OCI-LY7 (cell line): ENCODE data around the gene DOCK4. TPM values are rescaled to one million over a fixed set of nuclear protein-coding genes. Genes with fewer than 3 reads are reported as not detected.

ENCODE experiments used
- BruUV-seq: library from RNA; stranded (reverse); fragments of 400-500 nt; replicated peaks from 2 replicates; lab custom pipeline; 2021; lab: Mats Ljungman, UMichigan
- CTCF ChIA-PET: fragments of 300-600 bp; sonication (Branson Sonifier 250); formaldehyde crosslinking; loops from one replicate; lab custom pipeline; 2022; ENCODE audit warnings: antibody characterized with exemption; ENCODE audit not compliant: unreplicated experiment; lab: Charles Lee
- POLR2A ChIA-PET: fragments of 300-600 bp; sonication (Branson Sonifier 250); formaldehyde crosslinking; loops from one replicate; lab custom pipeline; 2022; ENCODE audit warnings: antibody characterized with exemption; lab: Charles Lee
- DNase-seq: peaks from one replicate; pipeline ENCODE4 v3.0.0-alpha.2; 2015; ENCODE audit warnings: low spot score
- H2AFZ ChIP-seq: fragments of 200-600 bp; sonication (generic), shearing (Covaris generic); 2 replicates; pipeline ENCODE4 v1.6.1; 2014; ENCODE audit warnings: mild to moderate bottlenecking, antibody characterized with exemption, low read length, moderate library complexity
- H3K27ac ChIP-seq: fragments of 200-600 bp; sonication (generic); 2 replicates; pipeline ENCODE4 v1.5.1; 2014; ENCODE audit warnings: mixed run types, low read depth, mild to moderate bottlenecking, moderate library complexity, low read length, inconsistent platforms; ENCODE audit not compliant: poor library complexity, severe bottlenecking
- H3K36me3 ChIP-seq: fragments of 200-600 bp; sonication (generic); 2 replicates; pipeline ENCODE4 v1.6.1; 2014; ENCODE audit warnings: mild to moderate bottlenecking, antibody characterized with exemption, low read length, moderate library complexity, mixed read lengths; ENCODE audit not compliant: insufficient read depth
- H3K4me1 ChIP-seq: fragments of 200-600 bp; sonication (generic); 2 replicates; pipeline ENCODE4 v1.5.1; 2014; ENCODE audit warnings: mild to moderate bottlenecking, low read length; ENCODE audit not compliant: insufficient read depth, poor library complexity, severe bottlenecking
- H3K4me2 ChIP-seq: fragments of 200-600 bp; sonication (generic); 2 replicates; pipeline ENCODE4 v1.6.1; 2014; ENCODE audit warnings: mild to moderate bottlenecking, low read length
- H3K4me3 ChIP-seq: fragments of 200-600 bp; sonication (generic); 2 replicates; pipeline ENCODE4 v1.5.1; 2014; ENCODE audit warnings: mild to moderate bottlenecking, low read depth, low read length; ENCODE audit not compliant: poor library complexity, severe bottlenecking
- H3K79me2 ChIP-seq: fragments of 200-600 bp; sonication (generic); 2 replicates; pipeline ENCODE4 v1.6.1; 2016; ENCODE audit warnings: low read depth, mild to moderate bottlenecking, low read length, moderate library complexity, mixed read lengths; ENCODE audit not compliant: insufficient read depth
- H3K9me2 ChIP-seq: fragments of 200-600 bp; sonication (generic); 2 replicates; pipeline ENCODE4 v1.6.1; 2016; ENCODE audit warnings: mild to moderate bottlenecking, low read length, mixed read lengths; ENCODE audit not compliant: insufficient read depth
- H3K9me3 ChIP-seq: fragments of 200-600 bp; sonication (generic); 2 replicates; pipeline ENCODE4 v1.6.1; 2014; ENCODE audit warnings: mild to moderate bottlenecking, mixed run types, low read length, mixed read lengths
- H4K20me1 ChIP-seq: fragments of 200-600 bp; sonication (generic); 2 replicates; pipeline ENCODE4 v1.6.1; 2014; ENCODE audit warnings: mild to moderate bottlenecking, antibody characterized with exemption, low read length, moderate library complexity, mixed read lengths; ENCODE audit not compliant: insufficient read depth
- CTCF ChIP-seq: fragments of 200-600 bp; sonication (generic); conservative IDR thresholded peaks from 2 replicates; pipeline ENCODE4 v1.5.1; 2014; ENCODE audit warnings: mild to moderate bottlenecking, antibody characterized with exemption, low read length, moderate library complexity, mixed read lengths
- EZH2phosphoT487 ChIP-seq: fragments of 200-600 bp; sonication (generic); IDR thresholded peaks from 2 replicates; pipeline ENCODE4 v1.6.1; 2018; ENCODE audit warnings: low read depth, borderline replicate concordance, mild to moderate bottlenecking, mixed run types, antibody characterized with exemption, low read length, moderate library complexity, mixed read lengths
- intact Hi-C: fragments of 100-400 bp; cut with micrococcal nuclease; formaldehyde crosslinking; loops from one replicate; pipeline ENCODE4 v1.10.0; 2022; ENCODE audit not compliant: unreplicated experiment
- total RNA-seq, 2 experiments: library from RNA; depleted of rRNA in 1 of 2; stranded (reverse); fragments of >200 nt in 1 of 2; shearing (Covaris generic) in 1 of 2; gene quantifications; 2 replicates each; pipeline ENCODE4 v1.2.3, GENCODE V29; 2014 to 2022

The DOCK4 gene
- total RNA-seq, 2 experiments from 2014 or later: 0.91 to 4.9 TPM

GRCh38 chr7:112211348-112211907, 5.2 kb upstream of the DOCK4 start:
- H4K20me1 ChIP-seq: 0 out of 2 replicates have a peak, but pooled peaks cover 6% of the 10 kb centered on the region
- BruUV-seq: no TSS peak
- POLR2A ChIA-PET: no interaction called here
- H3K27ac ChIP-seq: no peak overlapping the region
- no peak overlapping the region for H2AFZ ChIP-seq
- DNase-seq: no peak
- peaks cover 24% of the 10 kb centered on the region for H3K79me2 ChIP-seq
- peaks cover 5% of the 10 kb centered on the region for H3K4me1 ChIP-seq
- no peak overlapping the region for H3K4me2 ChIP-seq
- H3K4me3 ChIP-seq: no peak overlapping the region
- no peak for TF ChIP-seq EZH2phosphoT487
- no peak for TF ChIP-seq CTCF
- H3K9me3 ChIP-seq: no peaks in the 10 kb centered on the region
- H3K9me2 ChIP-seq: no peaks in the 10 kb centered on the region; the same call in 1 of the 2 replicates
- intact Hi-C loops: no loop called here
- no peaks in the 10 kb centered on the region for H3K36me3 ChIP-seq
- CTCF ChIA-PET: interaction anchor here (1.1 kb wide), 1 partner anchor 9 kb away, joined by 3 read pairs; no protein-coding TSS in a partner anchor

GRCh38 chr7:112207765-112208164, 1.6 kb upstream of the DOCK4 start:
- ChIA-PET POLR2A (no interaction called here), CTCF (no interaction called here)
- Histone ChIP-seq H3K79me2 (peaks cover 24% of the 10 kb centered on the region), H3K4me3 (peak overlapping the region; percentile 95), H3K9me2 (no peaks in the 10 kb centered on the region; the same call in 1 of the 2 replicates), H3K4me2 (peak overlapping the region; percentile 95), H3K27ac (no peak overlapping the region), H4K20me1 (no peaks in the 10 kb centered on the region), H3K4me1 (peaks cover 20% of the 10 kb centered on the region), H2AFZ (no peak overlapping the region), H3K36me3 (no peaks in the 10 kb centered on the region), H3K9me3 (no peaks in the 10 kb centered on the region)
- DNase-seq: no peak
- intact Hi-C loops: loop anchor here (5.0 to 10.0 kb wide), 4 partner anchors 185 to 907 kb away; partner anchors contain the start of genes IMMP2L and SMIM30
- TF ChIP-seq CTCF (no peak), EZH2phosphoT487 (no peak)
- BruUV-seq: no TSS peak
